Measurements from ENCODE around the gene UBE2G2. TPM values are rescaled to one million over a fixed set of nuclear protein-coding genes. Genes with fewer than 3 reads are reported as not detected.
A peak's percentile ranks its signal among the peaks of the same experiment; 100 is the strongest.

The UBE2G2 gene
- total and polyA plus RNA-seq, 4 donors: 46.8 to 83.6 (median 69.8) TPM

- H3K27ac ChIP-seq (ENCODE audit: low read depth in 1 of 2, low read length in 2 of 2): no peak overlapping the region
- no peaks in the 10 kb centered on the region for H3K4me1 ChIP-seq (ENCODE audit: control insufficient read depth in 1 of 2, insufficient read depth in 2 of 2, low read length in 2 of 2)
- no peaks in the 10 kb centered on the region for H3K36me3 ChIP-seq (ENCODE audit: control insufficient read depth in 1 of 2, insufficient read depth in 2 of 2, low read length in 1 of 2)
- no peak overlapping the region for H3K4me3 ChIP-seq (ENCODE audit: low read length in 2 of 2)
- DNase-seq (no peak), ATAC-seq (ENCODE audit: low FRiP score) (no peak)
- H3K27me3 ChIP-seq (ENCODE audit: control insufficient read depth in 1 of 2, insufficient read depth in 2 of 2, low read length in 1 of 2): no peaks in the 10 kb centered on the region
- intact Hi-C loops (cut with DNase I): no loop called here
- WGBS, 2 donors: 90 to 93% methylated on average over 11 to 14 of the region's 14 CpGs
- no peaks in the 10 kb centered on the region for H3K9me3 ChIP-seq (ENCODE audit: control insufficient read depth, low read length)
Measured at GRCh38 chr21:44761747-44762208, 39.8 kb downstream of the UBE2G2 start.

DNA sequence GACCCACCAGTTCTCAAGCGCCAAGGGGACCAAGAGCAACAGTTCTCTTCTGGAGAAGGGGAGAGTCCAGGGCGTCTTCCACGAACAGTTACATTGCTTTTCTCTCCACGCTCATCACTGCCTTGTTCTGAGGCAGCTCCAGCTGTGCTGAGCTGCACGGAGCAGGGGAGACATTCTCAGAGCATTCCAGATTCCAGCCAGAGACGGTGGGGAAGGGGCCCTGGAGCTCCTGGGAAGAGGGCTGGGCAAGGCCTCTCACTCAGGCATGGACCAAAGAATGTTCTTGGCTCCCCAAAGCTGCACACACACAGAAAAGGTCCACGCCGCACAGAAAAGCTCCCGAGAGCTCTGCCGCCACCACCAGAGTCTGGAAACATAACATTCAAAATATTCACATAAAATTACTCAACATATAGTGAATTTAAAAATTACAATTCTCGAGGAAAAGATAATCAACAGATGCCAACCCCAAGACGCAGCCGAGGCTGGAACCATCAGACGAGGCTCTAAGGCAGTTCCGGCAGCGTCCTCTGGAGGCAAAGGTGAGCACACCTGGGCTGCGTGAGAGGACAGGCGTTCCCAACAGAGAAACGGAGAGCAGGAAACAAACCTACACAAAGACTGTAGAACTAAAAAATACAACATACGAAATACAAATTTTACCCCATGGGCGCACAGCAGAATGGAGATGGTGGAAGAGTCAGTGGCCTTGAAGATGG, 40.5 kb downstream of the UBE2G2 start:
- Histone ChIP-seq H3K9me3 (ENCODE audit: control insufficient read depth, low read length) (no peaks in the 10 kb centered on the region), H3K4me1 (ENCODE audit: control insufficient read depth in 1 of 2, insufficient read depth in 2 of 2, low read length in 2 of 2) (no peaks in the 10 kb centered on the region), H3K27me3 (ENCODE audit: control insufficient read depth in 1 of 2, insufficient read depth in 2 of 2, low read length in 1 of 2) (no peaks in the 10 kb centered on the region), H3K36me3 (ENCODE audit: control insufficient read depth in 1 of 2, insufficient read depth in 2 of 2, low read length in 1 of 2) (no peaks in the 10 kb centered on the region), H3K27ac (ENCODE audit: low read depth in 1 of 2, low read length in 2 of 2) (no peak overlapping the region), H3K4me3 (ENCODE audit: low read length in 2 of 2) (no peak overlapping the region)
- intact Hi-C loops (cut with DNase I): no loop called here
- ATAC-seq (ENCODE audit: low FRiP score) (no peak), DNase-seq (no peak)
- 56 to 60% methylated on average over 21 of the region's 21 CpGs for WGBS, 2 donors

- WGBS, 2 donors: 86 to 90% methylated on average over 9 of the region's 9 CpGs
- DNase-seq (no peak), ATAC-seq (ENCODE audit: low FRiP score) (no peak)
- Histone ChIP-seq H3K27ac (ENCODE audit: low read depth in 1 of 2, low read length in 2 of 2) (no peak overlapping the region), H3K9me3 (ENCODE audit: control insufficient read depth, low read length) (peaks cover 1% of the 10 kb centered on the region), H3K4me3 (ENCODE audit: low read length in 2 of 2) (no peak overlapping the region), H3K36me3 (ENCODE audit: control insufficient read depth in 1 of 2, insufficient read depth in 2 of 2, low read length in 1 of 2) (no peaks in the 10 kb centered on the region), H3K27me3 (ENCODE audit: control insufficient read depth in 1 of 2, insufficient read depth in 2 of 2, low read length in 1 of 2) (no peaks in the 10 kb centered on the region), H3K4me1 (ENCODE audit: control insufficient read depth in 1 of 2, insufficient read depth in 2 of 2, low read length in 2 of 2) (no peaks in the 10 kb centered on the region)
- intact Hi-C loops (cut with DNase I): no loop called here
Measured at GRCh38 chr21:44760376-44760775, 41.2 kb downstream of the UBE2G2 start.

DNA sequence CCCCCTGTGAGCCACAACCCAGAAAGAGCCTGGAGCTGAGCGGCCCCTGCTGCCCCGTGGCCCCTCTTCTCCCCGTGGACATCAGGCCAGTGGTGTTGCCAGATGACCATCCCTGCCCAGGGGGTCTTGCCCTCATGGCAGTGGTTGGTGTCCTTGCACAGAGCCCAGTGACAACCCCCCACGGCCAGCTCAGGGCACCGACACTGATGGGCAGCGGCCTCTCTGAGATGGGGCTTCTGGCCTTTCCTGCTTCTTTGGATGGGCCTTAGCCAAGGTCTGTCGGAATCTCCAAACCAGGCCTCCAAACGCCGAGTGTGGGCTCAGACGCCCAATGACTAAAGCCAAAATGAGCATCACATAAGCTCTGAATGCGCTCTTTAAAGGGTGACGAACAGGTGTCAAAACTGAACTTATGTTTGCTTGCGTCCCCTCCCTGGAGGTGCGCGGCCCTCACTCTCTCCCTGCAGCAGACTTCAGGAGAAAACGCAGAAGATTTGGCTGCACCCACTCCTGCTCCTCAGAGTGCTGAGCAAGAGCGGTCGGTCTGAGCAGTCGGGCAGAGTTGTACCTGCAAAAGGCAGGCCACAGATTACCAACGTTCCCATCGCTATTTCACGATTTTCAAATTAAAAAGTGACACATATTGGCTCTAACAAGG, 41.9 kb downstream of the UBE2G2 start:
- DNase-seq (no peak), ATAC-seq (ENCODE audit: low FRiP score) (no peak)
- Histone ChIP-seq H3K27me3 (ENCODE audit: control insufficient read depth in 1 of 2, insufficient read depth in 2 of 2, low read length in 1 of 2) (no peaks in the 10 kb centered on the region), H3K9me3 (ENCODE audit: control insufficient read depth, low read length) (peaks cover 1% of the 10 kb centered on the region), H3K36me3 (ENCODE audit: control insufficient read depth in 1 of 2, insufficient read depth in 2 of 2, low read length in 1 of 2) (no peaks in the 10 kb centered on the region), H3K4me3 (ENCODE audit: low read length in 2 of 2) (no peak overlapping the region), H3K27ac (ENCODE audit: low read depth in 1 of 2, low read length in 2 of 2) (no peak overlapping the region), H3K4me1 (ENCODE audit: control insufficient read depth in 1 of 2, insufficient read depth in 2 of 2, low read length in 2 of 2) (no peaks in the 10 kb centered on the region)
- intact Hi-C loops (cut with DNase I): no loop called here
- 88 to 94% methylated on average over 20 to 22 of the region's 22 CpGs for WGBS, 2 donors

GRCh38 chr21:44758781-44759627, 42.6 kb downstream of the UBE2G2 start:
- Histone ChIP-seq H3K36me3 (ENCODE audit: control insufficient read depth in 1 of 2, insufficient read depth in 2 of 2, low read length in 1 of 2) (no peaks in the 10 kb centered on the region), H3K4me1 (ENCODE audit: control insufficient read depth in 1 of 2, insufficient read depth in 2 of 2, low read length in 2 of 2) (no peaks in the 10 kb centered on the region), H3K9me3 (ENCODE audit: control insufficient read depth, low read length) (peaks cover 1% of the 10 kb centered on the region), H3K4me3 (ENCODE audit: low read length in 2 of 2) (no peak overlapping the region), H3K27me3 (ENCODE audit: control insufficient read depth in 1 of 2, insufficient read depth in 2 of 2, low read length in 1 of 2) (no peaks in the 10 kb centered on the region), H3K27ac (ENCODE audit: low read depth in 1 of 2, low read length in 2 of 2) (no peak overlapping the region)
- ATAC-seq (ENCODE audit: low FRiP score): no peak
- DNase-seq: peak in 1 of 2 donors; percentile 37
- intact Hi-C loops (cut with DNase I): no loop called here
- WGBS, 2 donors: 78 to 83% methylated on average over 26 of the region's 26 CpGs

DNA sequence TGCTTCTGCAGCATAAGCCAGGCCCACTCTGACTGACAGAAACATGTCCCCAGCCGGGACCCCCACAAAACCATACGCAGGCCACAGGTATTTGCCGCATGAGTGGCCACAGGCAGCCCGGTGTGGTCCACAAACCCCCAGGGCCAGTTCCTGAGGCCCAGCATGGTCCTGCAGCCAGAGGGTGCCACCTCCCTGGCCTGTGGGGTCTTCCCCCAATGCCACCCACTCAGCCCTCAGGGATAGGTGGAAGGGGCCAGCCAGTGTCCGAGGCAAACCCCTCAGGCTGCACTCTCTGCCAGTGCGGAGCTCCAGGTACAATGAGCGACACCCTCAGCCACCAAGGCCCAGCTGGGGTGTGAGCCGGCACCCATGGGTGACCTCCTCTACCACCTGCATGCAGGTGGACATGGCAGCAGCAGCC, 43.5 kb downstream of the UBE2G2 start:
- H3K36me3 ChIP-seq (ENCODE audit: control insufficient read depth in 1 of 2, insufficient read depth in 2 of 2, low read length in 1 of 2): no peaks in the 10 kb centered on the region
- ATAC-seq (ENCODE audit: low FRiP score): no peak
- no peaks in the 10 kb centered on the region for H3K27me3 ChIP-seq (ENCODE audit: control insufficient read depth in 1 of 2, insufficient read depth in 2 of 2, low read length in 1 of 2)
- H3K4me3 ChIP-seq (ENCODE audit: low read length in 2 of 2): no peak overlapping the region
- H3K9me3 ChIP-seq (ENCODE audit: control insufficient read depth, low read length): peaks cover 1% of the 10 kb centered on the region
- no peaks in the 10 kb centered on the region for H3K4me1 ChIP-seq (ENCODE audit: control insufficient read depth in 1 of 2, insufficient read depth in 2 of 2, low read length in 2 of 2)
- WGBS, 2 donors: 98% methylated on average over 8 of the region's 8 CpGs
- peak in 1 of 2 donors; percentile 38 for DNase-seq
- no peak overlapping the region for H3K27ac ChIP-seq (ENCODE audit: low read depth in 1 of 2, low read length in 2 of 2)
- intact Hi-C loops (cut with DNase I): no loop called here

DNA sequence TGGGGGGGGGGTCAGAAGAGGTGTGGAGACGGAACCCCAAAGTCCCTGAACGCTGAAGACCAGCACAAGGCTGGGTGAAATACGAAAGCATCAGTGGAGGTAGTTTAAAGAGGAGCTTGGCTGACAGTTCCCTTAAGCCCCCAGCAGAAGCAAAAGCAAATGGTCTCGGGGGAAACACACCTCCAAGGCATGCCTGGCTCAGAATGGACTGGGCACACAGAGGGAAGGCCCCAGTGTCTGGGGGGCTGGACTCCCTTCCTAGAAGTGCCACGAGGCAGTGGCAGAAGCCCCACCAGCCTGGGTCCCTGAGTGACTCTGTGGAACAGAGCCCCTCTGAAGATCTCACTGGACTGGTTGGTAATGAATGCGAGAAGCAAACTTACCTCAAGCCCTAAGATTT, 43.9 kb downstream of the UBE2G2 start:
- H3K4me1 ChIP-seq (ENCODE audit: control insufficient read depth in 1 of 2, insufficient read depth in 2 of 2, low read length in 2 of 2): no peaks in the 10 kb centered on the region
- H3K9me3 ChIP-seq (ENCODE audit: control insufficient read depth, low read length): peaks cover 1% of the 10 kb centered on the region
- DNase-seq (peak in 1 of 2 donors; percentile 20), ATAC-seq (ENCODE audit: low FRiP score) (no peak)
- no peaks in the 10 kb centered on the region for H3K36me3 ChIP-seq (ENCODE audit: control insufficient read depth in 1 of 2, insufficient read depth in 2 of 2, low read length in 1 of 2)
- 91 to 93% methylated on average over 6 of the region's 6 CpGs for WGBS, 2 donors
- intact Hi-C loops (cut with DNase I): no loop called here
- no peak overlapping the region for H3K4me3 ChIP-seq (ENCODE audit: low read length in 2 of 2)
- H3K27me3 ChIP-seq (ENCODE audit: control insufficient read depth in 1 of 2, insufficient read depth in 2 of 2, low read length in 1 of 2): no peaks in the 10 kb centered on the region
- H3K27ac ChIP-seq (ENCODE audit: low read depth in 1 of 2, low read length in 2 of 2): no peak overlapping the region

GRCh38 chr21:44756423-44757185, 45.0 kb downstream of the UBE2G2 start:
- DNase-seq (peak in 1 of 2 donors; percentile 41), ATAC-seq (ENCODE audit: low FRiP score) (no peak)
- intact Hi-C loops (cut with DNase I): no loop called here
- H3K27me3 ChIP-seq (ENCODE audit: control insufficient read depth in 1 of 2, insufficient read depth in 2 of 2, low read length in 1 of 2): no peaks in the 10 kb centered on the region
- no peaks in the 10 kb centered on the region for H3K36me3 ChIP-seq (ENCODE audit: control insufficient read depth in 1 of 2, insufficient read depth in 2 of 2, low read length in 1 of 2)
- H3K9me3 ChIP-seq (ENCODE audit: control insufficient read depth, low read length): peaks cover 1% of the 10 kb centered on the region
- no peak overlapping the region for H3K27ac ChIP-seq (ENCODE audit: low read depth in 1 of 2, low read length in 2 of 2)
- 94 to 95% methylated on average over 23 of the region's 23 CpGs for WGBS, 2 donors
- H3K4me3 ChIP-seq (ENCODE audit: low read length in 2 of 2): no peak overlapping the region
- H3K4me1 ChIP-seq (ENCODE audit: control insufficient read depth in 1 of 2, insufficient read depth in 2 of 2, low read length in 2 of 2): no peaks in the 10 kb centered on the region

Measured in aorta (tissue), 5 donors.